ENCODE measurements around the gene ITGA2. TPM values are rescaled to one million over a fixed set of nuclear protein-coding genes. Genes with fewer than 3 reads are reported as not detected.

Gene ITGA2
- total RNA-seq, 1 experiment from 2014 or later, result 0.69 TPM

DNA sequence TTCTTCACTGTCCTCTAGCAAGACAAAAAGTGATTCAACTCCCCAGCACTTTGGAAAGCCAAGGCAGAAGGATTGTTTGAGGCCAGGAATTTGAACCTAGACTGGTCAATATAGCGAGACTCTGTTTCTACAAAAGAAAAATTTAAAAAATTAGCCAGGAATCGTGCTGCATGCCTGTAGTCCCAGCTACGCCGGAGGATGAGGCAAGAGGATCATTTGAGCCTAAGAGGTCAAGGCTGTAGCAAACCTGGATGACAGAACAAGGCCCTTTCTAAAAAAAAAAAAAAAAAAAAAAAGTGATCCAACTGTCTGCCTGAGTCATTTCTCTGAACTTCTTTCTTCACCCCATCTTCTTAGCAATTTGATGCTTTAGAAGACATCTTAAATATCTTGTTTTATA is 12.4 kb downstream of the ITGA2 start:
- no peak overlapping the region for H3K27ac ChIP-seq (ENCODE audit: low read depth, low read length, poor library complexity, severe bottlenecking)
- no peak overlapping the region for H3K4me3 ChIP-seq (ENCODE audit: low read depth, low read length, poor library complexity, severe bottlenecking)
- ChIA-PET CTCF (no interaction called here), POLR2A (ENCODE audit: low non-redundant PET) (no interaction called here)
- BruUV-seq (replicated peaks), result no TSS peak
- intact Hi-C loops (cut with micrococcal nuclease; ENCODE audit: unreplicated experiment), result no loop called here
- H3K27me3 ChIP-seq (replicated peaks; ENCODE audit: insufficient read depth, low read depth, low read length, poor library complexity), result no peaks in the 10 kb centered on the region
- no peaks in the 10 kb centered on the region for H3K9me3 ChIP-seq (ENCODE audit: low read depth, low read length, poor library complexity, severe bottlenecking)
- no peaks in the 10 kb centered on the region for H3K36me3 ChIP-seq (ENCODE audit: insufficient read depth, low read length, poor library complexity, severe bottlenecking)
- no peak for DNase-seq (ENCODE audit: low spot score)
- TF ChIP-seq EZH2 (IDR thresholded peaks at IDR 0.05; ENCODE audit: borderline replicate concordance, low read depth, low read length, poor library complexity, severe bottlenecking), result no peak
- TF ChIP-seq, protein P1, sequence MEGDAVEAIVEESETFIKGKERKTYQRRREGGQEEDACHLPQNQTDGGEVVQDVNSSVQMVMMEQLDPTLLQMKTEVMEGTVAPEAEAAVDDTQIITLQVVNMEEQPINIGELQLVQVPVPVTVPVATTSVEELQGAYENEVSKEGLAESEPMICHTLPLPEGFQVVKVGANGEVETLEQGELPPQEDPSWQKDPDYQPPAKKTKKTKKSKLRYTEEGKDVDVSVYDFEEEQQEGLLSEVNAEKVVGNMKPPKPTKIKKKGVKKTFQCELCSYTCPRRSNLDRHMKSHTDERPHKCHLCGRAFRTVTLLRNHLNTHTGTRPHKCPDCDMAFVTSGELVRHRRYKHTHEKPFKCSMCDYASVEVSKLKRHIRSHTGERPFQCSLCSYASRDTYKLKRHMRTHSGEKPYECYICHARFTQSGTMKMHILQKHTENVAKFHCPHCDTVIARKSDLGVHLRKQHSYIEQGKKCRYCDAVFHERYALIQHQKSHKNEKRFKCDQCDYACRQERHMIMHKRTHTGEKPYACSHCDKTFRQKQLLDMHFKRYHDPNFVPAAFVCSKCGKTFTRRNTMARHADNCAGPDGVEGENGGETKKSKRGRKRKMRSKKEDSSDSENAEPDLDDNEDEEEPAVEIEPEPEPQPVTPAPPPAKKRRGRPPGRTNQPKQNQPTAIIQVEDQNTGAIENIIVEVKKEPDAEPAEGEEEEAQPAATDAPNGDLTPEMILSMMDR (conservative IDR thresholded peaks at IDR 0.05; ENCODE audit: low read depth, low read length), result no peak
- H3K4me1 ChIP-seq (ENCODE audit: insufficient read depth, low read length, poor library complexity, severe bottlenecking), result no peaks in the 10 kb centered on the region

DNA sequence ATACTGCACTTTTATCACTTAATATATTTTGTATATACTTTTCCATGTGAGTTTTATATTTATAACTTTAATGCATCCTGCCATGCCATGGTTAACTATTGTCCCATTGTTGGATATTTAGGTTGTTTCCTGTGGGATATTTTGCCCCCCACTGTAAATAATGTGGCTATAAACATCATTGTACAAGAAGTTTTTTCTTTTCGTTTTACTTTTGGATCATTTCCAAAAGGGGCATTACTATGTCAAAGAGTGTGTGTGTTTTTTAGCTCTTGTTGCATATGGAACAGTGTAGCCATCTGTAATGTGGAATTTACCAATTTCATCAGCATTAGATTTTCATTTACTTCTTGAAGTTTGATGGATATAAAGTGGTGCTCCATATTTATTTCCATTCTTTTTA is 13.3 kb downstream of the ITGA2 start:
- no peaks in the 10 kb centered on the region for H3K36me3 ChIP-seq (ENCODE audit: insufficient read depth, low read length, poor library complexity, severe bottlenecking)
- H3K27ac ChIP-seq (ENCODE audit: low read depth, low read length, poor library complexity, severe bottlenecking), result no peak overlapping the region
- ChIA-PET CTCF (no interaction called here), POLR2A (ENCODE audit: low non-redundant PET) (no interaction called here)
- H3K4me3 ChIP-seq (ENCODE audit: low read depth, low read length, poor library complexity, severe bottlenecking), result no peak overlapping the region
- TF ChIP-seq, protein P1 (conservative IDR thresholded peaks at IDR 0.05; ENCODE audit: low read depth, low read length), result no peak
- no peak for TF ChIP-seq EZH2 (IDR thresholded peaks at IDR 0.05; ENCODE audit: borderline replicate concordance, low read depth, low read length, poor library complexity, severe bottlenecking)
- intact Hi-C loops (cut with micrococcal nuclease; ENCODE audit: unreplicated experiment), result no loop called here
- H3K9me3 ChIP-seq (ENCODE audit: low read depth, low read length, poor library complexity, severe bottlenecking), result no peaks in the 10 kb centered on the region
- no peaks in the 10 kb centered on the region for H3K4me1 ChIP-seq (ENCODE audit: insufficient read depth, low read length, poor library complexity, severe bottlenecking)
- DNase-seq (ENCODE audit: low spot score), result peak; percentile 15
- H3K27me3 ChIP-seq (replicated peaks; ENCODE audit: insufficient read depth, low read depth, low read length, poor library complexity), result no peaks in the 10 kb centered on the region
- BruUV-seq (replicated peaks), result no TSS peak

DNA sequence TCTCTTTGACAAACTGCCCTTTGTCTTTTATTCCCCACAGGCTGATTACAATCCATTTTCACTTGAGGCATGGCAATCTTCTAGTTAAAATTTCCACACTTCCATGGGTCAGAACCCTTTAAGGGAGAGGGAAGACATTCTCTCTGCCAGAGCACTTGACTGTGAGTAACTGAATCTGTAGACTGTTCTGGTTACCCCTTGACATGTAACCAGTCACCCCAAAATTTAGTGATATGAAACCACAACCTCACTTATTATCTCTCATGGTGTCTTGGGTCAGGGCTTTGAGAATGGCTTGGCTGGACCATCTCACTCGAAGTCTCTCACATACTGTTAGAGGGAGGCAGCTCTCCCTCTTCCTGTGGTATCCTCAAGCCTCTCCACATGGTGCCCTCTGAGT is 14.0 kb downstream of the ITGA2 start:
- no peak overlapping the region for H3K27ac ChIP-seq (ENCODE audit: low read depth, low read length, poor library complexity, severe bottlenecking)
- TF ChIP-seq EZH2 (IDR thresholded peaks at IDR 0.05; ENCODE audit: borderline replicate concordance, low read depth, low read length, poor library complexity, severe bottlenecking), result no peak
- TF ChIP-seq, protein P1 (conservative IDR thresholded peaks at IDR 0.05; ENCODE audit: low read depth, low read length), result no peak
- H3K9me3 ChIP-seq (ENCODE audit: low read depth, low read length, poor library complexity, severe bottlenecking), result no peaks in the 10 kb centered on the region
- no TSS peak for BruUV-seq (replicated peaks)
- ChIA-PET POLR2A (ENCODE audit: low non-redundant PET) (no interaction called here), CTCF (no interaction called here)
- no peak overlapping the region for H3K4me3 ChIP-seq (ENCODE audit: low read depth, low read length, poor library complexity, severe bottlenecking)
- no peaks in the 10 kb centered on the region for H3K4me1 ChIP-seq (ENCODE audit: insufficient read depth, low read length, poor library complexity, severe bottlenecking)
- H3K27me3 ChIP-seq (replicated peaks; ENCODE audit: insufficient read depth, low read depth, low read length, poor library complexity), result no peaks in the 10 kb centered on the region
- intact Hi-C loops (cut with micrococcal nuclease; ENCODE audit: unreplicated experiment), result no loop called here
- no peak for DNase-seq (ENCODE audit: low spot score)
- H3K36me3 ChIP-seq (ENCODE audit: insufficient read depth, low read length, poor library complexity, severe bottlenecking), result no peaks in the 10 kb centered on the region
